Stomach (tissue), 4 donors: ENCODE results near the gene LSAMP.

Source experiments
- CTCF ChIP-seq, 7 experiments: fragments of 450-650 bp in 4 of 7; fragments of 200-600 bp in 3 of 7; sonication (generic) in 3 of 7; IDR thresholded peaks; one replicate each; pipeline ENCODE4 v1.5.1; 2016 to 2019; ENCODE audit warnings: antibody characterized with exemption in 7 of 7, control low read depth in 2 of 7, mild to moderate bottlenecking in 1 of 7
- POLR2AphosphoS5 ChIP-seq, 3 donors: sonication (generic); formaldehyde crosslinking; IDR thresholded peaks; one replicate each; pipeline ENCODE4 v1.6.1; 2016; ENCODE audit warnings: antibody characterized with exemption in 3 of 3

GRCh38 chr3:116356056-116356455 is 89.2 kb downstream of the LSAMP start:
- no peak for TF ChIP-seq POLR2AphosphoS5 (IDR thresholded peaks at IDR 0.05)
- no peak for TF ChIP-seq CTCF (IDR thresholded peaks at IDR 0.05)
